HG03196 (cell line): Measurements from ENCODE around the gene RASAL2.
"Not testable (repeated sequence)": the region's sequence is repeated elsewhere in the genome, so short reads cannot be mapped to it uniquely, and the experiment has no call there.

ENCODE experiments used
- ATAC-seq: cut with Tn5 transposase; IDR thresholded peaks from one replicate; pipeline ENCODE4 v1.9.1; 2021; ENCODE audit not compliant: unreplicated experiment

RASAL2 gene

GRCh38 chr1:178501705-178502329, 407.9 kb downstream of the RASAL2 start:
- peak; percentile 64 for ATAC-seq

GRCh38 chr1:178502330-178502714, 408.4 kb downstream of the RASAL2 start:
- ATAC-seq = no peak

GRCh38 chr1:178502856-178503255, 409.0 kb downstream of the RASAL2 start:
- no peak for ATAC-seq

- not testable (repeated sequence) for ATAC-seq
These were observed 409.4 kb downstream of the RASAL2 start for GRCh38 chr1:178503316-178503715.

GRCh38 chr1:178503849-178504248, 409.9 kb downstream of the RASAL2 start:
- ATAC-seq = no peak

- ATAC-seq = no peak
These were observed 410.4 kb downstream of the RASAL2 start for GRCh38 chr1:178504286-178504685.

GRCh38 chr1:178506177-178506576, 412.3 kb downstream of the RASAL2 start:
- ATAC-seq = no peak

GRCh38 chr1:178506669-178507068, 412.8 kb downstream of the RASAL2 start:
- ATAC-seq = no peak

- no peak for ATAC-seq
These were observed 415.6 kb downstream of the RASAL2 start for GRCh38 chr1:178509414-178510007.

GRCh38 chr1:178510155-178510554, 416.3 kb downstream of the RASAL2 start:
- no peak for ATAC-seq

- ATAC-seq = no peak
These were observed 418.8 kb downstream of the RASAL2 start, which contains the start of gene TEX35 for GRCh38 chr1:178512566-178513277. TEX35 (plus strand) TSS chr1:178513109; CDS start chr1:178513189, 80 bp downstream.

GRCh38 chr1:178513278-178513983, 419.5 kb downstream of the RASAL2 start:
- no peak for ATAC-seq

- ATAC-seq = no peak
These were observed 422.2 kb downstream of the RASAL2 start for GRCh38 chr1:178516110-178516509.

- ATAC-seq = no peak
These were observed 425.0 kb downstream of the RASAL2 start for GRCh38 chr1:178518894-178519293.

- no peak for ATAC-seq
These were observed 426.9 kb downstream of the RASAL2 start for GRCh38 chr1:178520803-178521202.

GRCh38 chr1:178521241-178521640, 427.3 kb downstream of the RASAL2 start:
- no peak for ATAC-seq

- no peak for ATAC-seq
These were observed 433.2 kb downstream of the RASAL2 start for GRCh38 chr1:178527117-178527516.

GRCh38 chr1:178528228-178528952, 434.5 kb downstream of the RASAL2 start:
- no peak for ATAC-seq

- no peak for ATAC-seq
These were observed 435.0 kb downstream of the RASAL2 start for GRCh38 chr1:178528953-178529335.

- no peak for ATAC-seq
These were observed 435.6 kb downstream of the RASAL2 start for GRCh38 chr1:178529364-178530036.
